ENCODE measurements around the gene FAM114A1. TPM values are rescaled to one million over a fixed set of nuclear protein-coding genes. Genes with fewer than 3 reads are reported as not detected.

FAM114A1 gene
- polyA plus RNA-seq, 2 of the 4 experiments (the other 2 are of a cell fraction), result 44.2 to 55.4 TPM

GRCh38 chr4:38951598-38951997, 84.0 kb downstream of the FAM114A1 start:
- Histone ChIP-seq H3K9me3 (no peaks in the 10 kb centered on the region), H3K4me3 (no peak overlapping the region), H3K4me2 (no peak overlapping the region), H3K27ac (no peak overlapping the region), H3K4me1 (peaks cover 17% of the 10 kb centered on the region)
- TF ChIP-seq ESRRA (IDR thresholded peaks at IDR 0.05; ENCODE audit: borderline replicate concordance, low read length) (no peak), NFE2L2 (conservative IDR thresholded peaks at IDR 0.05; ENCODE audit: low read length) (no peak), FOSL2 (IDR thresholded peaks at IDR 0.05) (no peak), FOSL2 (CRISPR knock-in tag; IDR thresholded peaks at IDR 0.05) (no peak), HEYL (CRISPR knock-in tag; IDR thresholded peaks at IDR 0.05) (no peak), FOSB (CRISPR knock-in tag; IDR thresholded peaks at IDR 0.05) (no peak), FOXS1 (CRISPR knock-in tag; IDR thresholded peaks at IDR 0.05) (no peak), KDM1A (IDR thresholded peaks at IDR 0.05; ENCODE audit: low read depth) (no peak), RAD21 (conservative IDR thresholded peaks at IDR 0.05 in 1 of 2, IDR thresholded peaks at IDR 0.05 in 1 of 2) (no peak), REST (IDR thresholded peaks at IDR 0.05) (no peak), ELK1 (IDR thresholded peaks at IDR 0.05; ENCODE audit: low read depth, low read length) (no peak), EP300 (IDR thresholded peaks at IDR 0.05) (no peak), CEBPB (IDR thresholded peaks at IDR 0.05) (no peak), HES2 (IDR thresholded peaks at IDR 0.05) (no peak), E2F6 (IDR thresholded peaks at IDR 0.05; ENCODE audit: borderline replicate concordance, low read depth) (no peak), HDAC2 (IDR thresholded peaks at IDR 0.05) (no peak), GATA3 (IDR thresholded peaks at IDR 0.05; ENCODE audit: borderline replicate concordance) (no peak)
- ATAC-seq (no peak), DNase-seq (ENCODE audit: low read depth in 1 of 2, low spot score in 1 of 2) (no peak), FAIRE-seq (no peak)
- ChIA-PET POLR2A (no interaction called here), CTCF (interaction anchor here (1.1 kb wide), 1 partner anchor 183 kb away, joined by 3 read pairs; no protein-coding TSS in a partner anchor)
- 36% methylated on average over 2 of the region's 2 CpGs for WGBS (ENCODE audit: missing lambda C conversion rate)

- Histone ChIP-seq H3K4me3 (no peak overlapping the region), H3K9me3 (no peaks in the 10 kb centered on the region), H3K4me1 (peaks cover 17% of the 10 kb centered on the region), H3K4me2 (no peak overlapping the region), H3K27ac (no peak overlapping the region)
- WGBS (ENCODE audit: missing lambda C conversion rate), result 80% methylated on average over 1 of the region's 1 CpG
- CTCF ChIA-PET, result interaction anchor here (1.1 kb wide), 1 partner anchor 183 kb away, joined by 3 read pairs; no protein-coding TSS in a partner anchor
- POLR2A ChIA-PET, result no interaction called here
- ATAC-seq (no peak), FAIRE-seq (no peak), DNase-seq (ENCODE audit: low read depth in 1 of 2, low spot score in 1 of 2) (no peak)
- TF ChIP-seq HDAC2 (IDR thresholded peaks at IDR 0.05) (no peak), PBX3 (IDR thresholded peaks at IDR 0.05) (no peak)
Measured at GRCh38 chr4:38952017-38952416, 84.4 kb downstream of the FAM114A1 start.

- FAIRE-seq (no peak), ATAC-seq (no peak), DNase-seq (ENCODE audit: low read depth in 1 of 2, low spot score in 1 of 2) (no peak)
- POLR2A ChIA-PET, result no interaction called here
- CTCF ChIA-PET, result no interaction called here
- TF ChIP-seq EHMT2 (IDR thresholded peaks at IDR 0.05; ENCODE audit: low read depth) (no peak), HES2 (IDR thresholded peaks at IDR 0.05) (no peak), MAX (IDR thresholded peaks at IDR 0.05) (no peak), RNF2 (IDR thresholded peaks at IDR 0.05; ENCODE audit: borderline replicate concordance, low read depth) (no peak), EHF (CRISPR knock-in tag; IDR thresholded peaks at IDR 0.05) (no peak), ESRRA (IDR thresholded peaks at IDR 0.05; ENCODE audit: borderline replicate concordance, low read length) (no peak), FOSL2 (IDR thresholded peaks at IDR 0.05) (no peak), FOSL2 (CRISPR knock-in tag; IDR thresholded peaks at IDR 0.05) (no peak), RCOR1 (IDR thresholded peaks at IDR 0.05; ENCODE audit: low read depth, low read length) (no peak), GATA3 (IDR thresholded peaks at IDR 0.05; ENCODE audit: borderline replicate concordance) (no peak), HEYL (CRISPR knock-in tag; IDR thresholded peaks at IDR 0.05) (no peak), NFE2L2 (conservative IDR thresholded peaks at IDR 0.05; ENCODE audit: low read length) (no peak)
- Histone ChIP-seq H3K4me3 (no peak overlapping the region), H3K4me2 (no peak overlapping the region), H3K9me3 (no peaks in the 10 kb centered on the region), H3K4me1 (peaks cover 2% of the 10 kb centered on the region), H3K27ac (no peak overlapping the region)
Measured at GRCh38 chr4:38954727-38955126, 87.1 kb downstream of the FAM114A1 start.
